Measurements from ENCODE around the gene COMMD1. TPM values are rescaled to one million over a fixed set of nuclear protein-coding genes. Genes with fewer than 3 reads are reported as not detected.

COMMD1 gene
- polyA plus RNA-seq, 3 donors, result 69.2 to 82.8 (median 77.2) TPM

- DNase-seq, result no peak
Observed at GRCh38 chr2:62163834-62164233, 258.4 kb downstream of the COMMD1 start.

- no peak for DNase-seq
Observed at GRCh38 chr2:62175728-62176127, 270.3 kb downstream of the COMMD1 start.

GRCh38 chr2:62176801-62177200, 271.3 kb downstream of the COMMD1 start:
- no peak for DNase-seq

- DNase-seq, result no peak
Observed at GRCh38 chr2:62177392-62178049, 272.0 kb downstream of the COMMD1 start.

- no peak for DNase-seq
Observed at GRCh38 chr2:62178741-62179271, 273.3 kb downstream of the COMMD1 start.

- DNase-seq, result no peak
Observed at GRCh38 chr2:62180975-62181374, 275.5 kb downstream of the COMMD1 start.

GRCh38 chr2:62181843-62182242, 276.4 kb downstream of the COMMD1 start:
- DNase-seq, result no peak

- DNase-seq, result no peak
Observed at GRCh38 chr2:62184512-62185230, 279.2 kb downstream of the COMMD1 start.

Other genes starting within 250 kb of the COMMD1 start
- 10 to 100 TPM; 12.7 to 30.4 (median 27.0) TPM for gene FAM161A, start 51.6 kb upstream of the COMMD1 start, polyA plus RNA-seq (ENCODE audit: insufficient read length in 3 of 3)
- gene CCT4, start 17.0 kb upstream of the COMMD1 start, polyA plus RNA-seq (ENCODE audit: insufficient read length in 3 of 3), result 100 to 1,000 TPM; 157 to 175 (median 174) TPM

Measured in renal pelvis (tissue), 4 donors.